HL-60 (cell line): ENCODE data around the gene NSRP1.

Experiments used
- POLR2AphosphoS5 ChIP-seq: IDR thresholded peaks from 2 replicates; pipeline ENCODE4 v1.6.1; 2012; ENCODE audit warnings: low read depth
- SPI1 ChIP-seq: IDR thresholded peaks from 2 replicates; pipeline ENCODE4 v1.6.1; 2012; ENCODE audit warnings: low read depth, mild to moderate bottlenecking, borderline replicate concordance
- TF ChIP-seq, protein P1 (sequence below): IDR thresholded peaks from one replicate; pipeline ENCODE4 v1.5.1; 2011; ENCODE audit warnings: low read length, control low read depth, inconsistent platforms; ENCODE audit not compliant: insufficient read depth

GRCh38 chr17:30148376-30148775 is 31.8 kb downstream of the NSRP1 start:
- TF ChIP-seq, protein P1, sequence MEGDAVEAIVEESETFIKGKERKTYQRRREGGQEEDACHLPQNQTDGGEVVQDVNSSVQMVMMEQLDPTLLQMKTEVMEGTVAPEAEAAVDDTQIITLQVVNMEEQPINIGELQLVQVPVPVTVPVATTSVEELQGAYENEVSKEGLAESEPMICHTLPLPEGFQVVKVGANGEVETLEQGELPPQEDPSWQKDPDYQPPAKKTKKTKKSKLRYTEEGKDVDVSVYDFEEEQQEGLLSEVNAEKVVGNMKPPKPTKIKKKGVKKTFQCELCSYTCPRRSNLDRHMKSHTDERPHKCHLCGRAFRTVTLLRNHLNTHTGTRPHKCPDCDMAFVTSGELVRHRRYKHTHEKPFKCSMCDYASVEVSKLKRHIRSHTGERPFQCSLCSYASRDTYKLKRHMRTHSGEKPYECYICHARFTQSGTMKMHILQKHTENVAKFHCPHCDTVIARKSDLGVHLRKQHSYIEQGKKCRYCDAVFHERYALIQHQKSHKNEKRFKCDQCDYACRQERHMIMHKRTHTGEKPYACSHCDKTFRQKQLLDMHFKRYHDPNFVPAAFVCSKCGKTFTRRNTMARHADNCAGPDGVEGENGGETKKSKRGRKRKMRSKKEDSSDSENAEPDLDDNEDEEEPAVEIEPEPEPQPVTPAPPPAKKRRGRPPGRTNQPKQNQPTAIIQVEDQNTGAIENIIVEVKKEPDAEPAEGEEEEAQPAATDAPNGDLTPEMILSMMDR, result no peak
- TF ChIP-seq POLR2AphosphoS5 (no peak), SPI1 (no peak)
